GM18505 (cell line): ENCODE data around the gene CMBL.
A peak's percentile ranks its signal among the peaks of the same experiment; 100 is the strongest.
"Not testable (repeated sequence)": the region's sequence is repeated elsewhere in the genome, so short reads cannot be mapped to it uniquely, and the experiment has no call there.

Source experiments
- ATAC-seq: cut with Tn5 transposase; IDR thresholded peaks from one replicate; pipeline ENCODE4 v1.9.1; 2021; ENCODE audit not compliant: unreplicated experiment
- POLR2A ChIP-seq: IDR thresholded peaks from 4 replicates; pipeline ENCODE4 v1.6.1; 2011; ENCODE audit warnings: borderline replicate concordance; ENCODE audit not compliant: insufficient read depth, insufficient read length; ENCODE audit errors: extremely low read depth

CMBL gene

DNA sequence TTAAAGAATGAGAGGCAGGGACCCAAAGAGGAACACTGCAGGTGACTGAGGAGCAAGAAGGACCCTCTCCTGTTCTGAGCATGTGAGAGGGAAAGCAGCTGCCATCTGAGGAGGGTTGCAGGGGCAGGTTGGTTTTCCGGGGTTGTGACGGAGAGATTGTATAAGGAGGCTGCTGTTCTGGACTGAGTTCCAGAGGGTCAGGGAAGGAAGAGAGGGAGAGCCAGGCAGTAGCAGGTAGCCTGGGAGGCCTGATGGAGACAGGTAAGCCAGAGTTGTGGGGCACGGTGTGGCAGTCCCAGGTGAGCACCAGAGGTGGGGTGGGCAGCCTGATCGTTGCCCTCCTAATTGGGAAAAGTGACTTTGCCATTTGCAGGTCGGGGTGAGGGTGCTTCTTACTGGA is 47.8 kb downstream of the CMBL start:
- no peak for ATAC-seq
- TF ChIP-seq POLR2A = no peak

DNA sequence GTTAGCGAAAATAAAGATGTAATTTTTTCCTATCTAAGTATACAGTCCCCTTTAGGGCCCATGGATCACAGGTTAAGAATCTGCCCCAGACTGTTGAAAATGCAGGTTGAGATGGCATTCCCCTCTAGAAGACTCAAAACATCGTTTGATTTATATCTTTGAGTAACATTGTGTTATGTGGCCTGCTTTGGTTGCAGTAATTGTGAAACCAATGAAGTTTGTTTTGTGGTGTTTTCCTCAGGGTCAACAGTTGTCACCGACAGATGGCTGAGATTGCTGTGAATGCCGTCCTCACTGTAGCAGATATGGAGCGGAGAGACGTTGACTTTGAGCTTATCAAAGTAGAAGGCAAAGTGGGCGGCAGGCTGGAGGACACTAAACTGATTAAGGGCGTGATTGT is 49.8 kb downstream of the CMBL start:
- TF ChIP-seq POLR2A = no peak
- ATAC-seq = no peak

DNA sequence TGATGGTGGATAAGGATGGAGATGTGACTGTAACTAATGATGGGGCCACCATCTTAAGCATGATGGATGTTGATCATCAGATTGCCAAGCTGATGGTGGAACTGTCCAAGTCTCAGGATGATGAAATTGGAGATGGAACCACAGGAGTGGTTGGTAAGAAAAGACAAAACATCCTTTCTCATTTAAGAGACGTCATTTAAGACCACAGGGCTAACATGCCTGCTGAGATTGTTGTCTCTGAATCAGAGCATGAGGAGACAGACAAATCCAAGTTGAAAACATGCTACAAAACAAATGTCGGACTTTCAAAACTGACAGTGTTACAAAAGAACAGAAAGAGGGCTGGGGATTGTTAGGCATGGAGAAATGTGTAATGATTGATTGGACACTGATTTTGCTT is 53.0 kb downstream of the CMBL start:
- no peak for TF ChIP-seq POLR2A
- ATAC-seq = no peak

DNA sequence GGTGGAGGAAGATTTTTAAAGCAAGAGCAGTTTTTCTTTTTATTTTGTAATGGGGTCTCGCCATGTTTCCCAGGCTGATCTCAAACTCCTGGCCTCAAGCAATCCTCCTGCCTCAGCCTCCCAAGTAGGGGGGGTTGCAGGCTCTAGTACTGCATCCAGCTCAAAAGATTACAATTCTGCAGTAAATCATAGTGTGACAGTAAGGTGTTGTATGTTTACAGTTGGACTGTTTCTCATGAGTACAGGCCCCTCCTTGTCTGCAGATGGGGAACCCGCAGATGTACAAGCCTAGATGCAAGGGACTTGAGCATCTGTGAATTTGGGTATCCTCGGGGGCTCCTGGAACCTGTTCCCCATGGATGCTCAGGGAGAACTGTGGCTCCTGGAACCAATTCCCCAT is 54.3 kb downstream of the CMBL start:
- no peak for TF ChIP-seq POLR2A
- no peak for ATAC-seq

DNA sequence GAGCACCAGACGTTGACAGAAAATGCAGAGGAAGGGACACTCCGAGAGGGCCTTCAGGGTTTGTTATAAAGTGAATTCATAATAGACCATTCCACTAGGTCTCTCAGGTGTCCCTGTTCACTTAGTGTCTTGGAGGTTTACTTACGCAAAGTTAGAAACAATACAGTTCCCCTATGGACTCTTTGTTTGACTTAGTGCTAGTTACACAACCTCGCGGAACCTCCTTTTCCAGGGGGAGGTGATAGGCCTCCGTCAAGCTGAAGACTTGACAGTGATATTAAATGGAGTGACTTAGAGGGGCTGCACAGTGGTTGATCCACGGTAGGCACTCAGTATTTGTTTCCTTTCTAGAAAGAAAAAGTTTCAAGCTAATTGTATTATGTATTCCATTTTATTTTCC is 56.3 kb downstream of the CMBL start:
- ATAC-seq = no peak
- TF ChIP-seq POLR2A = no peak

DNA sequence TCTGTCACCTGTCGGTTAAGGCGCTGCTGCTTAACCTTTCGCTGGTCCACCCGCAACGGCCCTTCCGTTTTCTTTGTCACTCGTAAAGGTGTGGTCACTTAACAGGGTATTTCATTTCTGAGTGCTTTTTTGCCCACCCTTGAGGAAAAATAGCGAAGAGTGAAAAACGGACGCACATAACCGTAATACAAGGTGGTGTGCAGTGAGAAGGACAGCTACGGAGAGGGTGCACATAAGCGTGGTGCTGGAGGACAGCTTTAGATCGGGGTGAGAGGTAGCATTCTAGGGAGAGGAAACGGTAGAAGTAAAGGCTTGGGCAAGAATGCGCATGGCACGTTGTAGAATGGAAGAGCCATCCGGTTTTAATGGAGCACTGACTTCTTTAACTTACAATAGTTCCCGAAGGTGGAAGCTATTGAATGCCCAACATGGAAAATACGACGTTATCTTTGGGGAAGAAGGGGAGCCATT is 56.9 kb downstream of the CMBL start:
- TF ChIP-seq POLR2A = no peak
- ATAC-seq = no peak

DNA sequence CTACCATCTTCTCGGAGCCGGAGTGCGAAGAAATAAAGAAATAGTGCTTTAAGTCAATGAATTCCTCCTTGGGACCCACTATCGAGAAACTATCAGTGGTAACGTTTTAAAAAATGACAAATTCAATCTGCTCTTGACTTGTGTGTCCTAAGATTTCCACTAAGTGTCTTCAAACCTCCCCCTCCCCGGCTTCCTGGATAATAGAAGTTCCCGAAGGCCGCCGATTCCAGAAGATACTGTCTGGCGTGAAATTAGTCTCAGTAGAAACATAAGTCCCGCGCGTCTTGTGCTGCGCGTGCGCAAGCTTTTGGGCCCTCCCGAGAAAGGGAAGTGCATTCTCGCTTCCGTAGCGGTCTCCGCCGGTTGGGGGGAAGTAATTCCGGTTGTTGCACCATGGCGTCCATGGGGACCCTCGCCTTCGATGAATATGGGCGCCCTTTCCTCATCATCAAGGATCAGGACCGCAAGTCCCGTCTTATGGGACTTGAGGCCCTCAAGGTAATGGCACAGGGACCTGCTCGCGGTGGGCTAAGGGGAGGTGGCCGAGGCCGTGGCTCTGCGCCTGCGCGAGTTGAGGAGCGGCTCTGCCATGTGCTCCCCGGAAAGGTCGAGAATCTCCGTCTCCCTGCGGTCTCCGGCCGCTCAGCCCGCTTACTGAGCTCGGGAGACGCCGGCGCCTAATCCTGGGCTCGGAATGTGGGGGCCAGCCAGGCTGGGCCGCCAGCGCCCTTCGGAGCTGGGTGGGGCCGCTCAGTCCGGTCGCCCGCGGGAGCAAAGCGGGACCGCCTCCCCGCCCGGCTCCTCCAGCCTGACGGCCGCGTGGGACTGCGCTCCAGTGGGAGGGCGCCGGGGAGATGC is 57.5 kb downstream of the CMBL start, which contains the start of gene CCT5:
Gene CCT5, plus strand, starts transcription at position 333 of the 858 bp plus-strand sequence. Its CDS starts 61 bp downstream, at position 394.
- peak; percentile 83 for ATAC-seq
- peak; percentile 92 for TF ChIP-seq POLR2A

DNA sequence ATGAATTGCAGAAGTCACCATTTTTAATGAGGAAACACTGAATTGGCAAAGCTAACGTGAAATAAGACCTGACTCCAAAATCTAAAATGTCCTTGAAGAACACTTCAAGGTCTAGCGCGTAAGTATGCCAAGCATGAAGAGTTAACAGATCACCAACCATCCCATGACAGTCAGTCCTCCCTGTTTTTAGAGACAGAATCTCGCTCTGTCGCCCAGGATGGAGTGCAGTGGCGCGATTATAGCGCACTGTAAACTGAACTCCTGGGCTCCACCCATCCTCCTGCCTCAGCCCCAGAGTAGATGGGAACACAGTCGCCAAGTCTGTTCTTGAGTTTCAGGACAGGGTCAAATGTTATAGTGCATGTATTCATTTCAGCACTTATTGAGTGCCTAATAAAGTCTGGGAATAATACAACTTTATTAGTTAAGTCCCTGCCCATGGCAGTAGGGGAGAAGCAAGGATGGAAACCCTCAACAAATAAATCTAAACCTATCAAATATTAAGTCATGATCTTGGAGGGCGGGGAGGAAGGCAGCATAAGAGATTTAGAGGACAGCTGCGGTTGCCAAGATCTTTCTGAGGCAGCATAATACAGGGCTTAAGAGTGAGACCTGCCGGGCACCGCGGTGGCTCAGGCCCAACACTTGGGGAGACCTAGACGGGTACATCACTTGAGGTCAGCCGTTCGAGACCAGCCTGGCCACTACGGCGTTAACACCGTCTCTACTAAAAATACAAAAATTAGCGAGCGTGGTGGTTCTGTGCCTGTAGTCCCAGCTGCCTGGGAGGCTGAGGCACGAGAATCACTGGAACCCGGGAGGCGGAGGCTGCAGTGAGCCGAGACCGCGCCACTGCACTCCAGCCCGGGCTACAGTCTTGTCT is 59.1 kb downstream of the CMBL start:
- ATAC-seq = peak; percentile 1
- TF ChIP-seq POLR2A = no peak

DNA sequence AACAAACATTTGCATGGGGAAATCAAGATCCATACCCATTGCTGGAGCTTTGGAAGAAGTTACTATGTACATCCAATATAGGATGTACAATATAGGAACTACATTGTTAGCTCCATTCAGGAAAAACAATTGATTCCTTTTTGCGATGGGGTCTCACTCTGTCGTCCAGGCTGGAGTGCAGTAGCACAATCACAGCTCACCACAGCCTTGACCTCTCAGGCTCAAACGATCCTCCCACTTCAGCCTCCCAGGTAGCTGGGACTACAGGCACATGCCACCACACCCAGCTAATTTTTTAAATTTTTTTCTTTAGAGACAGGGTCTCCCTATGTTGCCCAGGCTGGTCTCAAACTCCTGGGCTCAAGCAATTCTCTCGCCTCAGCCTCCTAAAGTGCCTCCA is 60.5 kb downstream of the CMBL start:
- not testable (repeated sequence) for ATAC-seq

DNA sequence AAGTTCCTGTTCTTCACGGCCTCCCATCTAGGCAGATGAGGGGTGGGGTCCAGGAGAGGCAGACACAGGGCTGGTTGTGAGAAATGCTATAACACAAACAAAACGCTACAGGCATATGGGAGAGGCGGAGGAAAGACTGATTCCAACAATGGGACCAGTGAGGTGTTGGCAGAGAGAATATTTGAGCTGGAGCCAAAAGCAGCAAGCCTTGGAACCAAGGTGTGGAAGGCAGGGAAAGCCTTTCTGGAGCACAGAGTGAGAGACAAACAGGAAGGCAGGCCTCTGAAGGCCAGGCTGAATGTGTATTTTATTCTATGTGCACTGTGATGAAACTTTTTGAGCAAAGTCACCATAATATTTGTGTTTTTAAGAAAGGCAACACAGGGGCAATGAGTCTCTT is 60.9 kb downstream of the CMBL start:
- no peak for ATAC-seq
- TF ChIP-seq POLR2A = no peak

DNA sequence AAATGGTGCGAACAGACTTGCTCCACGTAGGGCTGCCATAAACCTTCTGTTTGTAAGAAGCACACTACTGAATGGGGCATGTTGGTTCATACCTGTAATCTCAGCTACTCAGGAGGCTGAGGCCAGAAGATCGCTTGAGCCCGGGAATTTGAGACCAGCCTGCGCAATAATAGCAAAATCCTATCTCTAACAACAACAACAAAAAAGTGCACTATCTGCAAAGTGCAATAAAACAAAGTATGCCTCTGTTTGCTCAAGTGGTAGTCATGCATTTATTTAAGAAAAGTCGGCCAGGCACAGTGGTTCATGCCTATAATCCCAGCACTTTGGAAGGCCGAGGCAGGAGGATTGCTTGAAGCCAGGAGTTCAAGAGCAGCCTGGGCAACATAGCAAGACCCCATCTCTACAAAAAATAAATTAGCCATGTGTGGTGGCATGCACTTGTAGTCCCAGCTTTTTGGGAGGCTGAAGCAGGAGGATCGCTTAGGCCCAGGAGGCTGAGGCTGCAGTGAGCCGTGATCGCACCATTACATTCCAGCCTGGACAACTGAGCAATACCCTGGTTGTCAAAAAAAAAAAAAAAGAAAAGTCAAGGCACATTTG is 63.3 kb downstream of the CMBL start:
- TF ChIP-seq POLR2A = no peak
- no peak for ATAC-seq

DNA sequence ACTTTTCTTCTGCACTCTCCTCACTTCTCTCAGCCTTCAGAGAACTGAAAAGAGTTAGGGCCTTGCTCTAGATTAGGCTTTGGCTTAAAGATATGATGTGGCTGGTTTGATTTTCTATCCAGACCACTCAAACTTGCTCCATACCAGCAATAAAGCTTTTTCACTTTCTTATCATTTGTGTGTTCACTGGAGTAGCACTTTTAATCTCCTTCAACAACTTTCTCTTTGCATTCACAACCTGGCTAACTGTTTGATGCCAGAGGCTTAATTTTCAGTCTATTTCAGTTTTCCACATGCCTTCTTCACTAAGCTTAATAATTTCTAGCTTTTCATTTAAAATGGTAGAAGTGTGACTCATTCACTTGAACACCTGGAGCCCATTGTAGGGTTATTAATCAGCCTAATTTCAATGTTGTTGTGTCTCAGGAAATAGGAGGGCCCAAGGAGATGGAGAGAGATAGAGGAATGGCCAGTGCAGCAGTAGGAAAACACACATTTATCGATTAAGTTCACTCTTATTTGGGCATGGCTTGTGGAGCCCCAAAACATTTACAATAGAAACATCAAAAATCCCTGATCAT is 64.0 kb downstream of the CMBL start:
- no peak for TF ChIP-seq POLR2A
- ATAC-seq = no peak

DNA sequence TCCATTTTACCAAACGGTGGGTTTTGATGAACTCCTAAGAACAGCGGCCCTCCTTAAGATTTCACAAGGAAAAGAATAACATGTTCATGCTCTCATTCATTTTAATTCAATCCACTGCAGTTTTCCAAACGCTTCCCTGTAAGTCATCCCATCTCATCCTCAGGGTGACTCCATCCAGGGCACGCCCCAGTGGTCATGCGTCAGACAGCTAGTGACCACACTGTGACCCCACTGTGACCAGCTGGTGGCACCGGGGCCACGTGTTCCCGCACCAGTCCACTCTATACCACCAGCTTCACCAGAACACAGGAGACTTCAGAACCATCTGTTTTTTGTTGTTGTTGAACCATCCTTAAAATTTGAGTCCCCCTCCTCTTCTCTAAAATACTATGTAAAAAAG is 72.4 kb downstream of the CMBL start:
- TF ChIP-seq POLR2A = no peak
- ATAC-seq = no peak
